H1 (cell line): Measurements from ENCODE around the gene SPRING1. TPM values are rescaled to one million over a fixed set of nuclear protein-coding genes. Genes with fewer than 3 reads are reported as not detected.

Experiments used
- CTCF ChIA-PET: fragments of 300-600 bp; sonication (Branson Sonifier 250); formaldehyde crosslinking; loops from one replicate; lab custom pipeline; 2021; ENCODE audit not compliant: partially characterized antibody; lab: Charles Lee
- POLR2A ChIA-PET: fragments of 300-600 bp; sonication (Branson Sonifier 250); formaldehyde crosslinking; loops from one replicate; lab custom pipeline; 2021; ENCODE audit warnings: inconsistent platforms; ENCODE audit not compliant: partially characterized antibody; lab: Charles Lee
- DNase-seq, 2 experiments: peaks; one replicate each; pipeline versions ENCODE4 v3.0.0 to v3.0.0-alpha.2; 2010 to 2022; ENCODE audit warnings: low spot score in 2 of 2, low read depth in 1 of 2, mixed read lengths in 1 of 2
- FAIRE-seq: peaks from 2 replicates; lab custom pipeline; 2011; peaks lifted over from hg19 to GRCh38; lab: Jason Lieb, UNC
- H2AFZ ChIP-seq: 2 replicates; pipeline ENCODE4 v1.8.1; 2012; ENCODE audit warnings: low read length, inconsistent platforms
- H2AK5ac ChIP-seq: 2 replicates; pipeline ENCODE4 v1.6.1; 2013; ENCODE audit warnings: low read depth, low read length
- H2BK120ac ChIP-seq: replicated peaks from 2 replicates; pipeline ENCODE3; 2013; ENCODE audit warnings: low read depth, low read length, inconsistent platforms
- H2BK12ac ChIP-seq: 2 replicates; pipeline ENCODE4 v1.6.1; 2013; ENCODE audit warnings: low read depth, low read length
- H2BK15ac ChIP-seq: 2 replicates; pipeline ENCODE4 v1.6.1; 2013; ENCODE audit warnings: low read length
- H2BK20ac ChIP-seq: 2 replicates; pipeline ENCODE4 v1.6.1; 2013; ENCODE audit warnings: low read length
- H2BK5ac ChIP-seq: 2 replicates; pipeline ENCODE4 v1.6.1; 2013; ENCODE audit warnings: low read depth, low read length
- H3K14ac ChIP-seq: 2 replicates; pipeline ENCODE4 v1.6.1; 2013; ENCODE audit warnings: inconsistent platforms; ENCODE audit not compliant: insufficient read length
- H3K18ac ChIP-seq: 2 replicates; pipeline ENCODE4 v1.6.1; 2013; ENCODE audit warnings: low read length; ENCODE audit errors: extremely low read depth
- H3K23ac ChIP-seq: 2 replicates; pipeline ENCODE4 v1.6.1; 2013; ENCODE audit warnings: inconsistent platforms; ENCODE audit not compliant: insufficient read length
- H3K23me2 ChIP-seq: 2 replicates; pipeline ENCODE4 v1.6.1; 2013; ENCODE audit warnings: low read depth, low read length
- H3K27ac ChIP-seq: 2 replicates; pipeline ENCODE4 v1.6.1; 2011; ENCODE audit warnings: low read depth, low read length, inconsistent platforms
- H3K27me3 ChIP-seq, 4 experiments: replicated peaks in 1 of 4; 1 replicate in 1 of 4; 2 replicates in 3 of 4; pipeline versions ENCODE4 v1.6.1 to v1.8.1; 2011 to 2013; ENCODE audit warnings: low read length in 3 of 4, mild to moderate bottlenecking in 3 of 4, inconsistent platforms in 2 of 4, mixed read lengths in 2 of 4, moderate library complexity in 1 of 4; ENCODE audit not compliant: control insufficient read depth in 3 of 4, insufficient read depth in 3 of 4; ENCODE audit errors: extremely low read depth in 1 of 4
- H3K36me3 ChIP-seq, 4 experiments: 2 replicates each; pipeline versions ENCODE4 v1.6.1 to v1.8.1; 2011 to 2013; ENCODE audit warnings: mild to moderate bottlenecking in 4 of 4, low read length in 3 of 4, moderate library complexity in 2 of 4, control low read depth in 1 of 4, inconsistent platforms in 1 of 4; ENCODE audit not compliant: insufficient read depth in 4 of 4, control insufficient read depth in 2 of 4
- H3K4ac ChIP-seq: replicated peaks from 2 replicates; pipeline ENCODE3; 2013; ENCODE audit warnings: low read length, low read depth, mixed read lengths, inconsistent platforms; ENCODE audit not compliant: insufficient read length
- H3K4me1 ChIP-seq, 4 experiments: replicated peaks in 1 of 4; 1 replicate in 1 of 4; 2 replicates in 3 of 4; pipeline versions ENCODE4 v1.6.1 to v1.8.1; 2011 to 2013; ENCODE audit warnings: low read length in 3 of 4, inconsistent platforms in 2 of 4, mixed read lengths in 1 of 4; ENCODE audit not compliant: insufficient read depth in 4 of 4, control insufficient read depth in 3 of 4
- H3K4me2 ChIP-seq, 2 experiments: 2 replicates each; pipeline versions ENCODE4 v1.6.1 to v1.8.1; 2011 to 2013; ENCODE audit warnings: low read depth in 2 of 2, low read length in 2 of 2, control low read depth in 1 of 2, inconsistent platforms in 1 of 2, mild to moderate bottlenecking in 1 of 2; ENCODE audit not compliant: insufficient read depth in 1 of 2
- H3K4me3 ChIP-seq, 4 experiments: fragments of 200-600, 300-600 bp in 1 of 4; sonication (generic), shearing (Covaris generic), sonication (Bioruptor Twin) in 1 of 4; 2 replicates each; pipeline versions ENCODE4 v1.5.1 to v1.8.1; 2011 to 2016; ENCODE audit warnings: low read length in 4 of 4, low read depth in 3 of 4, control low read depth in 2 of 4, inconsistent platforms in 2 of 4, mild to moderate bottlenecking in 2 of 4, mixed read lengths in 1 of 4, moderate library complexity in 1 of 4; ENCODE audit not compliant: insufficient read depth in 2 of 4; ENCODE audit errors: extremely low read depth in 1 of 4
- H3K56ac ChIP-seq: replicated peaks from 2 replicates; pipeline ENCODE3; 2013; ENCODE audit warnings: low read depth, mild to moderate bottlenecking, mixed read lengths, low read length, inconsistent platforms; ENCODE audit not compliant: insufficient read length
- H3K79me1 ChIP-seq: 2 replicates; pipeline ENCODE4 v1.6.1; 2013; ENCODE audit warnings: low read depth, low read length, control low read depth
- H3K79me2 ChIP-seq, 2 experiments: 2 replicates each; pipeline versions ENCODE4 v1.6.1 to v1.8.1; 2012 to 2013; ENCODE audit warnings: low read length in 2 of 2, mild to moderate bottlenecking in 2 of 2, inconsistent platforms in 1 of 2; ENCODE audit not compliant: insufficient read depth in 2 of 2, control insufficient read depth in 1 of 2
- H3K9ac ChIP-seq, 4 experiments: replicated peaks in 1 of 4; 1 replicate in 1 of 4; 2 replicates in 3 of 4; pipeline versions ENCODE4 v1.6.1 to v1.8.1; 2011 to 2013; ENCODE audit warnings: low read depth in 3 of 4, low read length in 3 of 4, control low read depth in 2 of 4, mild to moderate bottlenecking in 2 of 4, moderate library complexity in 2 of 4, inconsistent platforms in 1 of 4; ENCODE audit errors: extremely low read depth in 1 of 4
- H3K9me3 ChIP-seq, 2 experiments: 2 replicates each; pipeline versions ENCODE4 v1.6.1 to v1.8.1; 2012 to 2013; ENCODE audit warnings: mild to moderate bottlenecking in 2 of 2, moderate library complexity in 2 of 2, control low read depth in 1 of 2, inconsistent platforms in 1 of 2, low read depth in 1 of 2, low read length in 1 of 2, mixed read lengths in 1 of 2; ENCODE audit not compliant: insufficient read depth in 2 of 2
- H4K20me1 ChIP-seq, 2 experiments: replicated peaks in 1 of 2; 2 replicates each; pipeline versions ENCODE3 to v1.8.1; 2011 to 2013; ENCODE audit warnings: inconsistent platforms in 2 of 2, low read length in 2 of 2, mild to moderate bottlenecking in 1 of 2; ENCODE audit not compliant: insufficient read depth in 2 of 2, control insufficient read depth in 1 of 2
- H4K5ac ChIP-seq: 2 replicates; pipeline ENCODE4 v1.6.1; 2013; ENCODE audit warnings: low read length, low read depth, mixed read lengths, inconsistent platforms; ENCODE audit not compliant: insufficient read length
- H4K8ac ChIP-seq: 2 replicates; pipeline ENCODE4 v1.8.0; 2013; ENCODE audit warnings: mild to moderate bottlenecking, moderate library complexity, low read length, inconsistent platforms; ENCODE audit not compliant: insufficient read depth; ENCODE audit errors: extremely low read depth
- H4K91ac ChIP-seq: replicated peaks from 2 replicates; pipeline ENCODE3; 2013; ENCODE audit warnings: low read length, mixed read lengths, inconsistent platforms; ENCODE audit not compliant: insufficient read length
- BRCA1 ChIP-seq: IDR thresholded peaks from 2 replicates; pipeline ENCODE4 v1.6.1; 2012; ENCODE audit warnings: low read depth, low read length, improper control_type of control experiment
- CHD2 ChIP-seq: IDR thresholded peaks from 2 replicates; pipeline ENCODE4 v1.6.1; 2012; ENCODE audit warnings: low read length, improper control_type of control experiment
- FOSL1 ChIP-seq: IDR thresholded peaks from 2 replicates; pipeline ENCODE4 v1.6.1; 2011; ENCODE audit warnings: mild to moderate bottlenecking, low read depth, low read length, moderate library complexity; ENCODE audit not compliant: insufficient read depth
- GABPA ChIP-seq: IDR thresholded peaks from 2 replicates; pipeline ENCODE4 v1.6.1; 2011; ENCODE audit warnings: mild to moderate bottlenecking, low read length, moderate library complexity, borderline replicate concordance; ENCODE audit not compliant: insufficient read depth
- HDAC2 ChIP-seq, 2 experiments: fragments of 300-600 bp in 1 of 2; sonication (generic) in 1 of 2; IDR thresholded peaks; 2 replicates each; pipeline ENCODE4 v1.6.1; 2011 to 2012; ENCODE audit warnings: low read depth in 2 of 2, low read length in 2 of 2, mild to moderate bottlenecking in 2 of 2, moderate library complexity in 2 of 2, borderline replicate concordance in 1 of 2, inconsistent platforms in 1 of 2
- MAFK ChIP-seq: IDR thresholded peaks from 2 replicates; pipeline ENCODE4 v1.6.1; 2012; ENCODE audit warnings: low read depth, mild to moderate bottlenecking, improper control_type of control experiment, low read length
- SIN3A ChIP-seq, 2 experiments: IDR thresholded peaks in 1 of 2; conservative IDR thresholded peaks in 1 of 2; 2 replicates each; pipeline ENCODE4 v1.6.1; 2011 to 2012; ENCODE audit warnings: low read length in 2 of 2, improper control_type of control experiment in 1 of 2, low read depth in 1 of 2, mild to moderate bottlenecking in 1 of 2
- SIX5 ChIP-seq: IDR thresholded peaks from 2 replicates; pipeline ENCODE4 v1.6.1; 2011; ENCODE audit warnings: mild to moderate bottlenecking, low read depth, low read length
- WGBS, 2 experiments: shearing (Covaris generic) in 1 of 2; methylation state at CpG; one replicate each; pipeline versions ENCODE4 v1.1.6 to v1.1.7; 2013 to 2015; ENCODE audit warnings: low lambda C conversion rate in 2 of 2, mixed read lengths in 2 of 2, inconsistent platforms in 1 of 2, low coverage in 1 of 2, missing lambda C conversion rate in 1 of 2; ENCODE audit not compliant: insufficient replicate concordance in 2 of 2, insufficient coverage in 1 of 2, insufficient read length in 1 of 2; ENCODE audit errors: extremely low coverage in 1 of 2, missing lambda C conversion rate in 1 of 2; 5-methylcytosine and 5-hydroxymethylcytosine counted together
- polyA plus RNA-seq, 7 experiments: library from polyadenylated mRNA; depleted of rRNA in 3 of 7; stranded (reverse) in 5 of 7; unstranded in 2 of 7; fragments of >200 nt in 5 of 7; fragments of 200-250 nt in 2 of 7; gene quantifications; 1 replicate in 5 of 7; 2 replicates in 1 of 7; 4 replicates in 1 of 7; pipeline versions ENCODE4 v1.2.1 to v1.2.3, GENCODE V29; 2011 to 2013; ENCODE audit warnings: missing spikeins in 2 of 7, mixed read lengths in 2 of 7
- total RNA-seq: library from RNA; stranded (reverse); fragmentation: NEBNext Ultra II Directional; extraction: Animal tissue kit (Norgen Biotek cat#: 25700); gene quantifications from 2 replicates; pipeline ENCODE4 v1.2.1, GENCODE V29; 2021
- TF ChIP-seq, protein P1 (sequence below): IDR thresholded peaks from 2 replicates; pipeline ENCODE4 v1.6.1; 2011; ENCODE audit warnings: low read depth, mild to moderate bottlenecking, low read length; ENCODE audit not compliant: insufficient read depth

SPRING1 gene
- total and polyA plus RNA-seq, 2 of the 8 experiments (the other 6 are each of a cell fraction or from before 2014, with no cell fraction given), result 14.3 to 46.5 TPM

DNA sequence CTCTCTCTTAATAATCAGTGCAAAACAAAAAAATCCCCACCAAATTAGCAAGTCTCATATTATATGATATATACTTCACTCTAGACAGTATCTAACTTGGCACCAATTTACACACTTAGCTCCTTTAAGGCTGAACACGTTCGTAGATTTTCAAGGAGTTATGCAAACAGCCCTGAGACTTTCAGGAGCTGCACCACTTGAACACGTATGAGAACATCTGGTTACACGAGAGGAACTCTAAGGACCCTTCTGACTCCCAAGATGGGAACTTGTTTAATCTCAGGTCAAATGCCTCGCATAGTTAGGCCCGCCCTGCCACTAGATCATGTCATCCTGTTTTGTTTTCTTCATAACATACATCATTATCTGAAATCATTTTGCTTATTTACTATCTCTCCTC is 10.0 kb downstream of the SPRING1 start:
- Histone ChIP-seq H4K20me1 (peaks cover 3 to 6% of the 10 kb centered on the region in 2 experiments), H3K4me1 (peaks cover 0 to 3% (median under 1%) of the 10 kb centered on the region in 4 experiments; a peak in 4 of 7 replicates), H2BK120ac (no peak overlapping the region), H3K23ac (no peak overlapping the region), H2BK20ac (no peak overlapping the region), H3K79me2 (peaks cover 0 to 55% of the 10 kb centered on the region in 2 experiments; a peak in 2 of 4 replicates), H3K4me3 (no peak overlapping the region), H2AK5ac (no peak overlapping the region), H3K79me1 (peaks cover 13% of the 10 kb centered on the region; the same call in 1 of the 2 replicates), H3K18ac (no peak overlapping the region), H4K8ac (no peak overlapping the region), H3K23me2 (no peaks in the 10 kb centered on the region), H3K27ac (no peak overlapping the region), H3K56ac (no peak overlapping the region), H2BK12ac (no peak overlapping the region), H3K14ac (no peak overlapping the region), H2AFZ (no peak overlapping the region), H3K27me3 (no peaks in the 10 kb centered on the region), H2BK15ac (no peak overlapping the region), H3K9me3 (no peaks in the 10 kb centered on the region), H2BK5ac (no peak overlapping the region), H3K4ac (no peak overlapping the region), H4K91ac (no peak overlapping the region), H3K9ac (no peak overlapping the region), H3K36me3 (peaks cover 0 to 4% (median 0%) of the 10 kb centered on the region in 4 experiments; a peak in 2 of 8 replicates), H3K4me2 (no peak overlapping the region; a peak in 1 of 4 replicates), H4K5ac (no peak overlapping the region)
- no peak for DNase-seq
- TF ChIP-seq FOSL1 (no peak), MAFK (no peak), SIN3A (conservative IDR thresholded peaks at IDR 0.05 in 1 of 2, IDR thresholded peaks at IDR 0.05 in 1 of 2; ENCODE audit: low read depth in 1 of 2, low read length in 2 of 2) (no peak), GABPA (no peak), SIX5 (no peak), BRCA1 (no peak), HDAC2 (IDR thresholded peaks at IDR 0.05; ENCODE audit: borderline replicate concordance in 1 of 2, low read depth in 2 of 2, low read length in 2 of 2) (no peak), CHD2 (no peak)
- TF ChIP-seq, protein P1, sequence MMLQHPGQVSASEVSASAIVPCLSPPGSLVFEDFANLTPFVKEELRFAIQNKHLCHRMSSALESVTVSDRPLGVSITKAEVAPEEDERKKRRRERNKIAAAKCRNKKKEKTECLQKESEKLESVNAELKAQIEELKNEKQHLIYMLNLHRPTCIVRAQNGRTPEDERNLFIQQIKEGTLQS, result no peak
- WGBS, 2 experiments, result 84% methylated on average over 6 of the region's 6 CpGs; no CpG with 5 or more reads in 1 of the 2 experiments
- no peak for FAIRE-seq
- ChIA-PET CTCF (interaction anchor here (0.6 to 1.4 kb wide), 7 partner anchors 19 to 393 kb away, joined by 3 to 7 read pairs (median 3); no protein-coding TSS in a partner anchor), POLR2A (no interaction called here)
